ENCODE results near the gene KRTAP5-2.

KRTAP5-2 gene

DNA sequence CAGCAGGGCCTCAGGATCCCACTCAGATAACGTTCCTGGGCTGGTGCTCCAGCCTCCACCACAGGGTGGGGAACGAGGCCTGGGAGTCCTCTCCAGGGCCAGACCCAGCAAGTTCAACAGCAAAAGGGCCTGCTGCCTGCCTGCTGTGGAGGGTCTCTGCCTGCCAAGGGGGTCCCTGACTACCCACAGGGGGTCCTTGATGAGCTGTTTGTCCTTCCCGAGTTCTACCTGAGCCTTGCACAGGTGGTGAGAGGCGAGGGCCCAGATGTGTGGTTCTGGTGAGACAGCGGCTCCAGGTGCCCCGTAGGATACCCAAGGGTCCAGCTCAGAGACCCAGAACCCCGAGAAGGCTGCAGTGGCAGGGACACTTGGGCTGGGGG is 30.4 kb downstream of the KRTAP5-2 start:
- DNase-seq (ENCODE audit: low spot score), result no peak

- DNase-seq (ENCODE audit: low spot score), result no peak
These were observed 30.9 kb downstream of the KRTAP5-2 start for GRCh38 chr11:1567052-1567720.

DNA sequence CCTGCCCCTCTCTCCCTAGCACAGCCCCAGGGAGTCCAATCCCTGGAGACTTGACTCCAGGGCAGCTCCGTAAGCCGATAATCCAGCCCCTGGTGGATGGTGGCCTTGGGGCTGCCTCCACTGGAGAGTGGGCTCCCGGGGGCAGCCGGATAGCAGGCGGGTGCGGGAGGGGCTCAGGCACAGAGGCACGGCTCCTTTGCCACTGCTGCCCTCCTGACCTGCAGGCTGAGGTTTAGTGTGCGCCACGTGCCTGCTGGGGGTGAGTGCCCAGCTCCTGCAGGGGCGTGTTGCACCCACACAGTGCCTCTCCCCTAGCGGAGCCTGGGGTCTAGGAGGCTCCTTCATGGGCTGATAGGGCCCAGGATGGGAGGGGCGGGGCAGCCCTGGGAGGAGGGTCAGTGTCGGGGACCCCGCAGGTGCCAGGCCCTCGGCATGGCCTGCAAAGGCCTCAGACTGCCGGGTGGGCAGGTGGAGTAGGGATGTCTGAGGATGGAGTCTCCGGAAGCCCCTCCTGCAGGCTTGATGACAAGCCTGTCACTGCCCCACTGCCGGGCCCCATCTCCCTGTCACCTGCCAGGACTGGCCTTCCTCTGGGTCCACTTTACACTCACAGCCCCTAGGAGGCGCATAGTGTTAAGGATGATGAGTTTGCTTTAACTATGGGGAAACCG is 31.6 kb downstream of the KRTAP5-2 start:
- DNase-seq (ENCODE audit: low spot score), result no peak

GRCh38 chr11:1565904-1566247 is 32.2 kb downstream of the KRTAP5-2 start:
- DNase-seq (ENCODE audit: low spot score), result no peak

DNA sequence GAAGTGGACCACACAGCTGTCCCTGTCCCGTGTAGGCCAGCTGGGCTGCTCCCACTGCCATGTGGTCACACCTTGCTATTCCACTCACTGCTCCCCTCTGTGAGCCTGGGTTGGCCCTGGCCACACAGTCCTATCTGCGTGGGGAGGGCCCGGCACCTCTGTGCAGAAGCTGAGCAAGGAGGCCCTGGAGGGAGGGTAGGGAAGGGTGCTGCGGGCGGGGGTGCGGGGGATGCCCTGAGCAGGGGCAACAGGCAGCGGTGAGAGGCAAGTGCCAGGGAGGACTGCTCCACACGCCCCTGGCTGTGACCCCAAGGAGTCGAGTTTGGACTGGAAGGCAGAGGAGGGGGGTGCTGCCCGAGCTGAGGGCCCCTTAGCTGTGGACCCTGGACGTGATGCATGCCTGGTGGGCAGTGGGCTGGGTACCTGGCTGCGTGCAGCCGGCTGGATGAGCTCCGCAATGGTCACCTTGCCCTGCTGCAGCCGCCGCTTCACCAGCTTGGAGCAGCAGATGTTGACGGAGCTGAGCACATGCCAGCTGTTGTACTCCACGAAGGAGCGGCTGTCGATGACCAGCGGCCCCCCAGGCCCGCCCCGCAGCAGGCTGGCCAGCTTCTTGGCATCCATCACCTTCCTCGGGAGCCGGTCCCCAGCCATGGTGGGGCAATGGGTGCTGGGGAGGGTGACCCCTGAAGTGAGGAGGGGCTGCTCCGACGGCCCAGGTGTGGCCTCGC is 32.8 kb downstream of the KRTAP5-2 start:
- no peak for DNase-seq (ENCODE audit: low spot score)

DNA sequence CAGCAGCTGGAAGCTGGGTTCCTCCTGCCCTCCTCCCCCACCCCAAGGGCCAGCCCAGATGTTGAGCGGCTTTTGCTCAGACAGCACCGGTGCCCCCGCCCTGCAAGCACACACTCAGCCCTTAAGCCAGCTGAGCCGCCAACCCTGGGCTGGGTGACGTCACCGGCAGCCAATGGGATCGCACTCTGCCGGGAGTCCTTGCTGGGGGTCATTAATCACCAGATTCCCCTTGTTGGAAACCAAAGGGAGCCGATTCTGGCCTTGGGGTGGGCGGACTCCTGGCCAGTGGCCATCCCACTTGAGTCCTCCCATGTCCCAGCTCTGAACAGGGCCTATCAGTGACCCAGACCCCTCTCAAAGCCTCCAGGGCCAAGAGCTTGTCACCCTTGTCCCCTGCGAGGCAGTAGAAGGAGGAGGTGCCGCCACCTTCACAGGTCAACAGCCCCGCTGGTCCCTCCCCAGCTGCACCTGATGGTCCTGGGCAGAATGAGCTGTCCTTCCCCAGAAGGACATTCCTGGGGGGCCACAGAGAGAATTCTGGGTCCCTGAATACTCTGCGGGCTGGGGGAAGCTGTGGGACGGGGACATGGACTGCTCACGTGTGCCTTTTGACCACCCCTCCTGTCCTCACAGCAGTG is 33.4 kb downstream of the KRTAP5-2 start:
- no peak for DNase-seq (ENCODE audit: low spot score)

GRCh38 chr11:1563697-1564534 is 34.2 kb downstream of the KRTAP5-2 start:
- no peak for DNase-seq (ENCODE audit: low spot score)

DNA sequence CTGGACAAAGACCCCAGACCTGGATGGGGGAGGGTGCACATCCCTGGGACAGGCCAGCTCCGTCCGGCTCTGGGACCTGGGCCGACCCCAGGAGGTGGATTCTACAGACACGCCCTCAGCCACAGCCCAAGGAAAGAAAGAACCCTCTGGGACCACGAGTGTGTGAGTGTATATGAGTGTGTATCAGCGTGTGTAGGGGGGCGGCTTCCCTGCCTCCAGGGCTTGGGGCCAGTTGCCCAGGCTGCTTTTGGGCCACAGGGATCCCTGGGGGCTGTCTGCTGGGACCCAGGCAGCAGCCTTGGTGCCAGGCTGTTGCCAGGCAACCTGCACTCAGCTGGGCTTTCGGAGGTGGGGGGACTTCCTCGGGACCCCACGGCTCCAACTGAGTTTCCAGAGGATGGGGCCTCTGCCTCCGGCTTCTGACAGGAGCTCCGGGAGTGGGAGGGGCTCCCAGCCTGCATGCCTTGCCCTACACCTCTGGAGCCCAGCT is 34.9 kb downstream of the KRTAP5-2 start:
- DNase-seq (ENCODE audit: low spot score), result no peak

DNA sequence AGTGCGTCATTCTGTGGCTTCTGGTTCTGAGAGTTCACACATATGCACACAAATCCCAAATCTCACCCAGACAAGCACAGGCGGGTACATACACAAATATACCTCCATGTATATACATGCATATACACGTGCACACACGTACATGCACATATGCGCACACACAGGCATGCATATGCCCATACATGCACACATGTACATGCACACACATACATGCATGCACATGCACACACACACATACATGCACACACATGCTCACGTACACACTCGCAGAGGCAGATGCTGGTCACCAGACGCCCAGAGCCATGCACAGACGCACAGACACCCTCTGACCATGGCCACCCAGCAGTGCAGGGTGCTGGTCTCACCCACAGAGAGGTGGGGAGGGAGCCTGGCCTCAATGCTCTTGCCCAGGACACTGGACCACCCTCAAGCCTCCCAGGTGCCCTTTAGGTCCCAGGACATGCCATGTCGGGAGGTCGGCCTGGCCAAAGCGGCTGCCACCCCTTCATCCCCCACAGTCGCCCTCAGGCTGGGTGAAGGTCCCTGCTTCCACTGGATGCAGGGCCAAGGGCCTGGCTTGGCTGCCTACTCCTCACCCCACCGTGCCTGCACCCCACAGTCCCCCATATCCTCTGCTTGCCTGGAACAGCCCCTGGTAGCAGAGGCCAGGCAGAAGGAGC is 35.5 kb downstream of the KRTAP5-2 start:
- DNase-seq (ENCODE audit: low spot score), result no peak

DNA sequence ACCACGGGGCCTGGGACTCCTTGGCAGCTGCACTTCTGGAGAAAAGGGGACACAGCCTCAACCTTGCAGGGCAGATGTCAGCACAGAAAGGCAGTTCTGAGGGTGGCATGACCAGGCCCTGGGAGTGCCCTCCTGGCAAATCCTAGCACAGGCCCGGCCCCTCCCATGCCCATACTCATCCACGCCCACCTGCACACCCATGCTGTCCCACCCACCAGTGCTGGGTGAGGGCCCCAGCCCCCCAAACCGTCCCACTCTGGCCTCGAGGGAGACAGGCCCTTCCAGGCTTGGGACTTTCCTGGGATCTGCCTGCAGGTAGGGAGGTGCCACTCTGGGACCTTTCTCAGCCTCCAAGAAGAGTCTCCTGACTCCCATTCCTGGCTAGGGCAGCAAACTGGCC is 36.1 kb downstream of the KRTAP5-2 start:
- no peak for DNase-seq (ENCODE audit: low spot score)

DNA sequence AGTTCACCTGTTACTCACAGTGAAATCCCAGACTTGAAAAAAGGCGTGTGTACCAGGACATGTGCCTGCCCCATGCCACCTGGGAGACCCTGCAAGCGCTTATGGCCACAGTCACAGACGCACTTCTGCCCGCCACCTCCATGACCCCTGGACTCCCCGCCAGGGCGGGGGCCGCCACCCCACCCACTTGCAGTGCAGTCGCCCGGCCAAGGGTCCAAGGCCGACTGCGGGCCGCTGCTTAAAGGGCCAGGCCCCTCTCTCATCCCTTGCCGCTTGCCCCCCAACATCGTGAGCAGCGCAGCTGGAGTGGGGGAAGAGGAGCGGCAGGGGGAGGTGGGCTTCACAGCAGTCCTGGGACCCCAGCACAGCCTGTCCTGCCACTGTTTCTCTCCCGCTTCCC is 36.8 kb downstream of the KRTAP5-2 start:
- no peak for DNase-seq (ENCODE audit: low spot score)

DNA sequence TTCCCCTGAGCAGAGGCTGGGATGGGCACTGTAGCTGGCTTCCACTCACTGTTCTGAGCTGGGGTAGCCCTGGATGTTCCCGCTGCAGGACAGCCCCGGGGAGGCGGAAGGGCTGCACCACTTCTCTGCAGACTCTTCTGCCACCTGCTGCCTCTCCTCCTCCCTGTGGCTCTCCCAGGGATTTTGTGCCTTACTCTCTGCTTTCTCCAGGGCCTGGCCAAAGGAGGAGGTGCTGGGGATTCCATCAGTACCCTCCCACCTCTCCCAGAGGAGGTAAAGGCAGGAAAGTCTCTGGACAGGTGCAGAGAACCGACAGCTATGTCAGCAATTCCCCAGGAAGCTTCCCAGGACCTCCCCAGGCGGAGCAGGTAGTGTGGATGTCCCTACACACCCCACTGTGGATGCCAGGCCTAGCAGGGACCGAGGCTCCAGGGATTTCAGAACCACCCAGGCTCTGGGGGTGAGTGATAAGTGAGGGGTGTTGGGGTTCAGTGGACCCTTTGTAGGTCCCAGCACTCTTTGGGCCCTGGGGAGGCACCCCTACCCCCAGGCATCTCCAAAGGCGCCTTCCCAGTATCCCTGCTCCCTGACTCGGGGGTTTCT is 37.3 kb downstream of the KRTAP5-2 start:
- DNase-seq (ENCODE audit: low spot score), result no peak

DNA sequence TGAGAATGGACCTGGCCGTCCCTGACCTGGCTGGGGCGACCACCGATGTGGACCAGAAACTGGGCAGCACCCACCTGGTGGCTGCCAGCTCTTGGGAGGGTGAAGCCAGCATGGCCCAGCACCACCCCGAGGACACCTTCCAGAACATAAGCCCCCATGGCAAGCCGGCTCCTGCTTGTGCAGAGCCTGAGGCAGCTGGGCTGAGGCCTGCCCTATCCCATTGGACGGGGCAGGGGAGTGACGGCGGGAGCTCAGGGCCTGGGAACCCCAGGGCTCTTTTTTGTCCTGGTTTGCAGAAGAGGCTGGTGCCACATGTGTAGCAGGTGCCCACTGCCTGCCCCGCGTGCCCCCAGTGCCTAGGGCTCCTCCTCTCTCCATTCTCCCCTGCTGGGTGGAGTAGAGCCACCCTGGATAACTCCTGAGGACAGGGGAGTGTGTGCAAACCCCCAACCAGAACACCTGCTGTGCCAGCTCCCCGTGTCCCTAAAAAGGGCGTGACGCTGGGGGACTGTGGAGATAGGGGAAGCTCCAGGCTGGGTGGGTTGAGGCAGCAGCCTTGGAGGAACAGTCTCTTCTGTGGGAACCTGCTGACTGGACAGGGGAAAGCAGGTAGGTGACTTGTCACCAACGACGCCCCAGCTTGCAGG is 38.0 kb downstream of the KRTAP5-2 start:
- no peak for DNase-seq (ENCODE audit: low spot score)

DNA sequence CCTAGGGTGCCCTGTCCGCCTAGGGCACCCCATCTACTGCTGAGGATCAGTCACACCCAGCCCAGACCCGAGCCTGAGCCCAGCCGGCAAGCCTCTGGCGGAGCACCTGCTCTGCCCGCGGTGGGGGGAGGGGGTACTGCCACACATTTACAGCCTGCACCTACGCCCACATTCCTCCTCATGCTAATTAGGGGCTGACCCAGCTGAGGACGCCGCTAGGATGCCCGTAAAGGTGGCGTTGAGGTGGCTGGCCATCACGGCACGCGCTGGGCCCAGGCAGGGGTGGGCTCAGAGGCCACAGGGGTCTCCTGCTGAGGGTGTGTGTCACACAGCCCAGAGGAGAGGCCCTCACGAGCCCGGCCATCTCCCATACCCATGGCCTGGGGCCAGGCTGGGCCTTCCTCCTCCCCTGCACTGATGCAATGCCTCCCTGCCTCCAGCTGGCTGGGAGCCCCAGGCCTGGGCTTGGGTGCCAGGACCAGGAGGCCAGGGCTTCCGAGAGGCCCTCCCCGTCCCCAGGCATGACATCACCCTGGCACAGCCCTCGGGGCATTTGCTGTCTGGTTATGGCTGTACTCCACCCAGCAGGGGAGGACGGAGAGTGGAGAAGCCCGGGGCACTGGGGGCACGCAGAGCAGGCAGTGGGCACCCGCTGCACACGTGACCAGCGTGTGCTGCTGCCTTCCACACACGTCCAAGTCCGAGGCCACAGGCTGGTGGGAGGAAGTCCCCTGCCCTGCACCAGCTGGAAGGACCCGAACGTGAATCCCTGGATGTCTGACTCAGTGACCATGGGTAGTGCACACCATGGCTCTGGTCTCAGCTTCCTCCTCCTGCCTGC is 38.8 kb downstream of the KRTAP5-2 start:
- DNase-seq (ENCODE audit: low spot score), result peak; percentile 96

- no peak for DNase-seq (ENCODE audit: low spot score)
These were observed 39.4 kb downstream of the KRTAP5-2 start for GRCh38 chr11:1558775-1559110.

- DNase-seq (ENCODE audit: low spot score), result no peak
These were observed 40.0 kb downstream of the KRTAP5-2 start for GRCh38 chr11:1557904-1558774.

DNA sequence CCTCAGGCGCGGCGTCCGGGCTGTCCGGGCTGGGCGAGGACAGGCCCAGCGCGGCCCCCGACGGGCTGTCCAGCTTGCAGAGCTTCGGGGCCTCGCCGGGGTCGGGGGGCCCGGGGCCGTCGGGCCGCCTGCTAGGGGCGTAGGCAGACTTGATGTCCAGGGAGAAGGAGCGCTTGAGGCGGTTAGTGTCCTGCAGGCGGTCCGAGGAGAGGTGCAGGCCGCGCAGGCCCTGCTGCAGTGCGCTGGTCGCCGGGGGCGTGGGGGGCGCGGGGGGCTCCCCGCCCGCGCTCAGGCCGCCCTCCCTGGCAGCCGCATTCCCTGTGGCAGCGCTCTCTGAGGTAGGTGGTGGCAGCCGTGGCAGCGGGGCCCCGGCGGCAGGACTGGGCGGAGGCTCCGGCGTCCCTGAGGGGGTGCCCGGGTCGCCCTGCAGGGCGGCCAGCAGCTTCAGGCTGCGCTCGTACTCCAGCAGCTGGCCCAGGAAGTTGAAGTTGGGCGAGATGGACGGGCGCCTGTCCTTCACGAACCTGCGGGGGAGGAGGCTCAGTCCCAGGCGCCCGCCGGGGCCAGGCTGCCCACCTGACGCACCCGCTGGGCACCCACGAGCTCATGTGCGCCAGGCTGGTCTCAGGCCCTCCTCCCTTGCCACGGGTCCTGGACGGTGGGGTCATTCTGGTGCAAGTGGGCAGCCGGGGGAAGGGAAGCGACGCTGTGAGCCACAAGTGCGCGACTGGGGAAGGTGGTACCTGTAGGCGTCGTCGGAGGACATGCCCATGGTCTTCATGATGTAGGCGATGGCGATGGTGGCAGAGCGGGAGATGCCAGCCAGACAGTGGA is 40.8 kb downstream of the KRTAP5-2 start:
- no peak for DNase-seq (ENCODE audit: low spot score)
